HEK293 (cell line): Measurements from ENCODE around the gene THYN1.

Source experiments
- GLIS1 ChIP-seq: fragments of 450-650 bp; formaldehyde crosslinking; IDR thresholded peaks from 2 replicates; pipeline ENCODE4 v1.5.1; 2016; ENCODE audit warnings: missing biosample characterization, missing genetic modification characterization
- HOXC10 ChIP-seq: sonication (generic); formaldehyde crosslinking; IDR thresholded peaks from 2 replicates; pipeline ENCODE4 v1.8.1; 2023; ENCODE audit warnings: mild to moderate bottlenecking, missing genetic modification reagents
- HOXD13 ChIP-seq: sonication (generic); formaldehyde crosslinking; IDR thresholded peaks from 2 replicates; pipeline ENCODE4 v1.8.0; 2022; ENCODE audit warnings: missing genetic modification reagents, borderline replicate concordance
- IKZF3 ChIP-seq: fragments of 450-650 bp; IDR thresholded peaks from 2 replicates; pipeline ENCODE4 v1.5.0; 2018; ENCODE audit warnings: missing biosample characterization, mild to moderate bottlenecking, missing genetic modification characterization, moderate library complexity
- MZF1 ChIP-seq: fragments of 450-650 bp; formaldehyde crosslinking; IDR thresholded peaks from 2 replicates; pipeline ENCODE4 v1.5.1; 2017; ENCODE audit warnings: missing biosample characterization, missing genetic modification characterization, borderline replicate concordance
- SCRT2 ChIP-seq: fragments of 450-650 bp; formaldehyde crosslinking; IDR thresholded peaks from 2 replicates; pipeline ENCODE4 v1.5.1; 2016; ENCODE audit warnings: missing biosample characterization, missing genetic modification characterization
- YY1 ChIP-seq: fragments of 450-650 bp; formaldehyde crosslinking; IDR thresholded peaks from 2 replicates; pipeline ENCODE4 v1.5.1; 2018; ENCODE audit warnings: missing biosample characterization, missing genetic modification characterization
- YY2 ChIP-seq: fragments of 450-650 bp; formaldehyde crosslinking; IDR thresholded peaks from 2 replicates; pipeline ENCODE4 v1.5.1; 2016; ENCODE audit warnings: missing biosample characterization, missing genetic modification characterization
- ZBTB48 ChIP-seq: fragments of 450-650 bp; formaldehyde crosslinking; IDR thresholded peaks from 2 replicates; pipeline ENCODE4 v1.5.1; 2016; ENCODE audit warnings: missing biosample characterization, missing genetic modification characterization
- ZBTB7A ChIP-seq: fragments of 450-650 bp; formaldehyde crosslinking; IDR thresholded peaks from 2 replicates; pipeline ENCODE4 v1.5.1; 2016; ENCODE audit warnings: low read depth, missing biosample characterization, missing genetic modification characterization
- ZIC2 ChIP-seq: fragments of 450-650 bp; formaldehyde crosslinking; IDR thresholded peaks from 2 replicates; pipeline ENCODE4 v1.5.1; 2016; ENCODE audit warnings: missing biosample characterization, missing genetic modification characterization
- ZNF114 ChIP-seq: fragments of 450-650 bp; formaldehyde crosslinking; IDR thresholded peaks from 2 replicates; pipeline ENCODE4 v1.5.0; 2017; ENCODE audit warnings: missing biosample characterization, missing genetic modification characterization
- ZNF174 ChIP-seq: fragments of 450-650 bp; formaldehyde crosslinking; IDR thresholded peaks from 2 replicates; pipeline ENCODE4 v1.5.0; 2017; ENCODE audit warnings: missing biosample characterization, mild to moderate bottlenecking, missing genetic modification characterization
- ZNF175 ChIP-seq: fragments of 450-650 bp; formaldehyde crosslinking; IDR thresholded peaks from 2 replicates; pipeline ENCODE4 v1.5.1; 2016; ENCODE audit warnings: missing biosample characterization, missing genetic modification characterization
- ZNF184 ChIP-seq: fragments of 450-650 bp; IDR thresholded peaks from 2 replicates; pipeline ENCODE4 v1.5.1; 2018; ENCODE audit warnings: missing biosample characterization, mild to moderate bottlenecking, missing genetic modification characterization
- ZNF248 ChIP-seq: fragments of 450-650 bp; formaldehyde crosslinking; IDR thresholded peaks from 2 replicates; pipeline ENCODE4 v1.5.1; 2017; ENCODE audit warnings: missing biosample characterization, missing genetic modification characterization
- ZNF335 ChIP-seq: fragments of 450-650 bp; formaldehyde crosslinking; conservative IDR thresholded peaks from 2 replicates; pipeline ENCODE4 v1.5.1; 2016; ENCODE audit warnings: missing biosample characterization, missing genetic modification characterization
- ZNF521 ChIP-seq: fragments of 450-650 bp; formaldehyde crosslinking; IDR thresholded peaks from 2 replicates; pipeline ENCODE4 v1.5.1; 2017; ENCODE audit warnings: missing biosample characterization, mild to moderate bottlenecking, missing genetic modification characterization
- ZNF529 ChIP-seq: fragments of 450-650 bp; formaldehyde crosslinking; IDR thresholded peaks from 2 replicates; pipeline ENCODE4 v1.5.1; 2017; ENCODE audit warnings: missing genetic modification characterization, missing biosample characterization; ENCODE audit not compliant: insufficient replicate concordance
- ZNF558 ChIP-seq: fragments of 450-650 bp; formaldehyde crosslinking; IDR thresholded peaks from 2 replicates; pipeline ENCODE4 v1.5.1; 2016; ENCODE audit warnings: missing biosample characterization, missing genetic modification characterization
- ZNF560 ChIP-seq: fragments of 450-650 bp; formaldehyde crosslinking; IDR thresholded peaks from 2 replicates; pipeline ENCODE4 v1.5.1; 2017; ENCODE audit warnings: missing biosample characterization, missing genetic modification characterization, borderline replicate concordance
- ZNF610 ChIP-seq: fragments of 450-650 bp; formaldehyde crosslinking; IDR thresholded peaks from 2 replicates; pipeline ENCODE4 v1.5.1; 2016; ENCODE audit warnings: missing biosample characterization, missing genetic modification characterization, borderline replicate concordance
- ZNF660 ChIP-seq: fragments of 450-650 bp; IDR thresholded peaks from 2 replicates; pipeline ENCODE4 v1.5.1; 2018; ENCODE audit warnings: missing biosample characterization, mild to moderate bottlenecking, missing genetic modification characterization
- ZNF701 ChIP-seq: fragments of 450-650 bp; formaldehyde crosslinking; IDR thresholded peaks from 2 replicates; pipeline ENCODE4 v1.5.1; 2016; ENCODE audit warnings: missing biosample characterization, missing genetic modification characterization
- ZNF707 ChIP-seq: fragments of 450-650 bp; formaldehyde crosslinking; IDR thresholded peaks from 2 replicates; pipeline ENCODE4 v1.5.1; 2016; ENCODE audit warnings: missing biosample characterization, missing genetic modification characterization
- ZNF776 ChIP-seq: fragments of 450-650 bp; formaldehyde crosslinking; IDR thresholded peaks from 2 replicates; pipeline ENCODE4 v1.5.0; 2017; ENCODE audit warnings: missing biosample characterization, missing genetic modification characterization, borderline replicate concordance
- ZSCAN30 ChIP-seq: fragments of 450-650 bp; IDR thresholded peaks from 2 replicates; pipeline ENCODE4 v1.5.1; 2018; ENCODE audit warnings: missing biosample characterization, mild to moderate bottlenecking, missing genetic modification characterization, moderate library complexity
- TF ChIP-seq, protein P1 (sequence below): fragments of 450-650 bp; formaldehyde crosslinking; IDR thresholded peaks from 2 replicates; pipeline ENCODE4 v1.5.1; 2016; ENCODE audit warnings: missing biosample characterization, missing genetic modification characterization
- TF ChIP-seq, protein P2 (sequence below): fragments of 450-650 bp; formaldehyde crosslinking; IDR thresholded peaks from 2 replicates; pipeline ENCODE4 v1.5.1; 2017; ENCODE audit warnings: missing biosample characterization, missing genetic modification characterization
- TF ChIP-seq, protein P3 (sequence below): fragments of 450-650 bp; formaldehyde crosslinking; IDR thresholded peaks from 2 replicates; pipeline ENCODE4 v1.5.1; 2016; ENCODE audit warnings: missing biosample characterization, missing genetic modification characterization
- TF ChIP-seq, protein P4 (sequence below): fragments of 450-650 bp; formaldehyde crosslinking; IDR thresholded peaks from 2 replicates; pipeline ENCODE4 v1.5.1; 2016; ENCODE audit warnings: missing biosample characterization, missing genetic modification characterization
- TF ChIP-seq, protein P5 (sequence below): fragments of 450-650 bp; formaldehyde crosslinking; IDR thresholded peaks from 2 replicates; pipeline ENCODE4 v1.5.1; 2016; ENCODE audit warnings: missing biosample characterization, missing genetic modification characterization

The THYN1 gene

DNA sequence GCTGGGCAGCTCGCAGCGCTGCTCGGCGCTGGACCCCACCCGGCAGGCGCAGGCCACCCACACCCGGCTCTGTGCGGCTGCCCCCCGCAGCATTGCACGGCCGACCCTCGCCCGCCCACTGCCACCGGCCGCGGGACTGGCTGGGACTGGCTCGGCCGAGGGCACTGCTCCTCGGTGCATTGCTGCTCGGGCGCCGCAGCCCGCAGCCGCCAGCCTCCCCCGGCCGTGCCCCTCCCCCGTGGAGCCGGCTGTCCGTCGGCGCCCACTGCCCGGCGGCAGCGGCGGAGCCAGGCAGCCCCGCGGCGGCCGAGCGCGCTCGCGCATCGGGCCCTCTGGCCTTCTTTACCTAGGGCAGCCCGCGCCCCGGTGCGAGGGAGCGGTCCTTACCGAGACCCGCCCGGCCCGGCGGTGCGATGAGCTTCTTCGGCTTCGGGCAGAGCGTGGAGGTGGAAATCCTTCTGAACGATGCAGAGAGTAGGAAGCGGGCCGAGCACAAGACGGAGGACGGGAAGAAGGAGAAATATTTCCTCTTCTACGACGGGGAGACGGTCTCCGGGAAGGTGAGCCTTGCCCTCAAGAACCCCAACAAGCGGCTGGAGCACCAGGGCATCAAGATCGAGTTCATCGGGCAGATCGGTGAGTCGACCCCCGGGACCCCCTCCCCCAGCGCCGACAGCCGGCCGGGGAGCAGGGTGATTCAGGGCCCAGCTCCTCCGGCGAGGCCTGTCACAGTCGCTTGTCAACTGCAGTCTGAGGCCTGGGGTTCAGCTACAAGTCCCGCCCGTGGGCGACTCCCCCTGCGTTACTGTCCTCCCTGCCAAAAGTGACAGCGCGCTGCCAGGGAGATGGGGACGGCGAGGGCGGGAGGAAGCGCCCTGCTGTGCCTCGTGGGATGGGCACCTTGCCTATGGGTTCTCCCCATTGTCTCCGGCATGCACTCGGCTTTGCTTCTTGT lies 28.2 kb downstream of the THYN1 start (continued):
- TF ChIP-seq ZNF175 (no peak), ZNF558 (tag by site-specific recombination) (no peak), ZNF560 (tag by site-specific recombination) (no peak), YY1 (no peak), ZNF521 (tag by site-specific recombination) (no peak), ZNF701 (tag by site-specific recombination) (no peak), ZNF776 (no peak), MZF1 (no peak; the same call in 1 of the 2 replicates), ZNF248 (tag by site-specific recombination) (no peak), SCRT2 (tag by site-specific recombination) (peak; percentile 58), ZNF660 (0 out of 2 replicates have a peak, but pooled peaks have one; percentile 21), GLIS1 (tag by site-specific recombination) (no peak), ZBTB48 (tag by site-specific recombination) (0 out of 2 replicates have a peak, but pooled peaks have one; percentile 20), ZNF610 (tag by site-specific recombination) (no peak), HOXD13 (CRISPR knock-in tag) (no peak), ZNF114 (tag by site-specific recombination) (no peak), IKZF3 (tag by site-specific recombination) (0 out of 2 replicates have a peak, but pooled peaks have one; percentile 1), HOXC10 (CRISPR knock-in tag) (no peak), YY2 (tag by site-specific recombination) (no peak), ZNF174 (tag by site-specific recombination) (no peak), ZNF707 (no peak), ZIC2 (tag by site-specific recombination) (peak; percentile 64), ZBTB7A (peak; percentile 86), ZNF184 (tag by site-specific recombination) (no peak), ZSCAN30 (tag by site-specific recombination) (no peak), ZNF335 (tag by site-specific recombination) (peak; percentile 74), ZNF529 (no peak)
- TF ChIP-seq, protein P1, sequence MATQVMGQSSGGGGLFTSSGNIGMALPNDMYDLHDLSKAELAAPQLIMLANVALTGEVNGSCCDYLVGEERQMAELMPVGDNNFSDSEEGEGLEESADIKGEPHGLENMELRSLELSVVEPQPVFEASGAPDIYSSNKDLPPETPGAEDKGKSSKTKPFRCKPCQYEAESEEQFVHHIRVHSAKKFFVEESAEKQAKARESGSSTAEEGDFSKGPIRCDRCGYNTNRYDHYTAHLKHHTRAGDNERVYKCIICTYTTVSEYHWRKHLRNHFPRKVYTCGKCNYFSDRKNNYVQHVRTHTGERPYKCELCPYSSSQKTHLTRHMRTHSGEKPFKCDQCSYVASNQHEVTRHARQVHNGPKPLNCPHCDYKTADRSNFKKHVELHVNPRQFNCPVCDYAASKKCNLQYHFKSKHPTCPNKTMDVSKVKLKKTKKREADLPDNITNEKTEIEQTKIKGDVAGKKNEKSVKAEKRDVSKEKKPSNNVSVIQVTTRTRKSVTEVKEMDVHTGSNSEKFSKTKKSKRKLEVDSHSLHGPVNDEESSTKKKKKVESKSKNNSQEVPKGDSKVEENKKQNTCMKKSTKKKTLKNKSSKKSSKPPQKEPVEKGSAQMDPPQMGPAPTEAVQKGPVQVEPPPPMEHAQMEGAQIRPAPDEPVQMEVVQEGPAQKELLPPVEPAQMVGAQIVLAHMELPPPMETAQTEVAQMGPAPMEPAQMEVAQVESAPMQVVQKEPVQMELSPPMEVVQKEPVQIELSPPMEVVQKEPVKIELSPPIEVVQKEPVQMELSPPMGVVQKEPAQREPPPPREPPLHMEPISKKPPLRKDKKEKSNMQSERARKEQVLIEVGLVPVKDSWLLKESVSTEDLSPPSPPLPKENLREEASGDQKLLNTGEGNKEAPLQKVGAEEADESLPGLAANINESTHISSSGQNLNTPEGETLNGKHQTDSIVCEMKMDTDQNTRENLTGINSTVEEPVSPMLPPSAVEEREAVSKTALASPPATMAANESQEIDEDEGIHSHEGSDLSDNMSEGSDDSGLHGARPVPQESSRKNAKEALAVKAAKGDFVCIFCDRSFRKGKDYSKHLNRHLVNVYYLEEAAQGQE (tag by site-specific recombination) = no peak
- TF ChIP-seq, protein P2, sequence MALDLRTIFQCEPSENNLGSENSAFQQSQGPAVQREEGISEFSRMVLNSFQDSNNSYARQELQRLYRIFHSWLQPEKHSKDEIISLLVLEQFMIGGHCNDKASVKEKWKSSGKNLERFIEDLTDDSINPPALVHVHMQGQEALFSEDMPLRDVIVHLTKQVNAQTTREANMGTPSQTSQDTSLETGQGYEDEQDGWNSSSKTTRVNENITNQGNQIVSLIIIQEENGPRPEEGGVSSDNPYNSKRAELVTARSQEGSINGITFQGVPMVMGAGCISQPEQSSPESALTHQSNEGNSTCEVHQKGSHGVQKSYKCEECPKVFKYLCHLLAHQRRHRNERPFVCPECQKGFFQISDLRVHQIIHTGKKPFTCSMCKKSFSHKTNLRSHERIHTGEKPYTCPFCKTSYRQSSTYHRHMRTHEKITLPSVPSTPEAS (tag by site-specific recombination) = no peak
- TF ChIP-seq, protein P3, sequence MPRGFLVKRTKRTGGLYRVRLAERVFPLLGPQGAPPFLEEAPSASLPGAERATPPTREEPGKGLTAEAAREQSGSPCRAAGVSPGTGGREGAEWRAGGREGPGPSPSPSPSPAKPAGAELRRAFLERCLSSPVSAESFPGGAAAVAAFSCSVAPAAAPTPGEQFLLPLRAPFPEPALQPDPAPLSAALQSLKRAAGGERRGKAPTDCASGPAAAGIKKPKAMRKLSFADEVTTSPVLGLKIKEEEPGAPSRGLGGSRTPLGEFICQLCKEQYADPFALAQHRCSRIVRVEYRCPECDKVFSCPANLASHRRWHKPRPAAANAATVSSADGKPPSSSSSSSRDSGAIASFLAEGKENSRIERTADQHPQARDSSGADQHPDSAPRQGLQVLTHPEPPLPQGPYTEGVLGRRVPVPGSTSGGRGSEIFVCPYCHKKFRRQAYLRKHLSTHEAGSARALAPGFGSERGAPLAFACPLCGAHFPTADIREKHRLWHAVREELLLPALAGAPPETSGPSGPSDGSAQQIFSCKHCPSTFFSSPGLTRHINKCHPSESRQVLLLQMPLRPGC = no peak
- TF ChIP-seq, protein P4, sequence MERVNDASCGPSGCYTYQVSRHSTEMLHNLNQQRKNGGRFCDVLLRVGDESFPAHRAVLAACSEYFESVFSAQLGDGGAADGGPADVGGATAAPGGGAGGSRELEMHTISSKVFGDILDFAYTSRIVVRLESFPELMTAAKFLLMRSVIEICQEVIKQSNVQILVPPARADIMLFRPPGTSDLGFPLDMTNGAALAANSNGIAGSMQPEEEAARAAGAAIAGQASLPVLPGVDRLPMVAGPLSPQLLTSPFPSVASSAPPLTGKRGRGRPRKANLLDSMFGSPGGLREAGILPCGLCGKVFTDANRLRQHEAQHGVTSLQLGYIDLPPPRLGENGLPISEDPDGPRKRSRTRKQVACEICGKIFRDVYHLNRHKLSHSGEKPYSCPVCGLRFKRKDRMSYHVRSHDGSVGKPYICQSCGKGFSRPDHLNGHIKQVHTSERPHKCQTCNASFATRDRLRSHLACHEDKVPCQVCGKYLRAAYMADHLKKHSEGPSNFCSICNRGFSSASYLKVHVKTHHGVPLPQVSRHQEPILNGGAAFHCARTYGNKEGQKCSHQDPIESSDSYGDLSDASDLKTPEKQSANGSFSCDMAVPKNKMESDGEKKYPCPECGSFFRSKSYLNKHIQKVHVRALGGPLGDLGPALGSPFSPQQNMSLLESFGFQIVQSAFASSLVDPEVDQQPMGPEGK (tag by site-specific recombination) = peak; percentile 68
- TF ChIP-seq, protein P5, sequence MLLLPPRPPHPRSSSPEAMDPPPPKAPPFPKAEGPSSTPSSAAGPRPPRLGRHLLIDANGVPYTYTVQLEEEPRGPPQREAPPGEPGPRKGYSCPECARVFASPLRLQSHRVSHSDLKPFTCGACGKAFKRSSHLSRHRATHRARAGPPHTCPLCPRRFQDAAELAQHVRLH (tag by site-specific recombination) = no peak
